ENCODE measurements around the gene OR52M1.

The OR52M1 gene

DNA sequence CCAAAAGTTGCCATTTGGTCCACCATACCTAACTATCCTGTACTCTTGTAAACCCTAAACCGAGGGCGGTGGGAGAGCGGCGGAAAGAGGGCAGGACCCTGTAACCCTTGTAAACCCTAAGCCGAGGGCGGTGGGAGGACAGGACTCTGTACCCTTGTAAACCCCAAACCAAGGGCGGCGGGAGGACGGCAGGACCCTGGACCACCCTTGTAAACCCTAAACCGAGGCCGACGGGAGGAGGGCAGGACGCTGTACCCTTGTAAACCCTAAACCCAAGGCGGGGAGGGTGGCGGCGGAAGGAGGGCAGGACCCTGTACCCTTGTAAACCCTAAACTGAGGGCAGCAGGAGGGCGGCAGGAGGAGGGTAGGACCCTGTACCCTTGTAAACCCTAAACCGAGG is 24.1 kb downstream of the OR52M1 start:
- no peak for DNase-seq (ENCODE audit: low read depth)

DNA sequence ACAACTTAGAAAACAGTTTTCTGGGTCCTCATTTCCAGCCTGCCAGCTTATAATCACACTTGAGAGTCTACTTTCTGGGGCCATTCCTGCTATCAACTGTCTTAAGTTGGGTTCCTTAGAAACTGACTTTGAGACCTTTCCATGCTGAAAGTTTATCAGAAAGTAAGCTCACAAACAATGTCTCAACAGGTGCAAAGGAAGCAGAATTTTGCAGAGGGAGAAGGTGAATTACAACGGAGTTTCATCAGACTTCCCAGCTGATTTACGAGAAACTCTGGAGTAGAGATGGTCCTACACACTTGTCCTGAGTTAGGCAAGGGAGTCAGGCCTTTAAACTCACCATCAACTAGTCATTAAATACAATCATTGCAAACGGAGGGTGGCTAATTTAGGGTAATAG is 31.9 kb downstream of the OR52M1 start:
- DNase-seq (ENCODE audit: low read depth), result no peak

DNA sequence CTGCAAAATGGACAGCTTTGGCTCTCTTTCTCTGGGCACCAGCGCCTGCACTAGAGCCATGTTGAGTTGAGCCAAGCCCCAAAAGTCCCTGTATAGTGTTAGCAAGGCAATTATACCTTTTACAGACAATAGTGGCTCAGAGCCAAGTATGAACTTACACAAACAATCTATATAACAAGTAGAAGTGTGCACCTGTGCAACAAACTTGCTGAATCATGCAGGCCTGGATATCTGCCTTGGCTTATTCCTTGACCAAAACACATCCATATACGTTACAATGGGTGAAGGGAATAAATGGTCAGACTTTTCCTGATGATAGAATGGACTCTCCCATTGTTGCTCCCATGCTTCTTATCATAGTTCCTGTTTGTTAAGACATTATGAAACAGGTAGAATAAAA is 32.8 kb downstream of the OR52M1 start:
- no peak for DNase-seq (ENCODE audit: low read depth)

DNA sequence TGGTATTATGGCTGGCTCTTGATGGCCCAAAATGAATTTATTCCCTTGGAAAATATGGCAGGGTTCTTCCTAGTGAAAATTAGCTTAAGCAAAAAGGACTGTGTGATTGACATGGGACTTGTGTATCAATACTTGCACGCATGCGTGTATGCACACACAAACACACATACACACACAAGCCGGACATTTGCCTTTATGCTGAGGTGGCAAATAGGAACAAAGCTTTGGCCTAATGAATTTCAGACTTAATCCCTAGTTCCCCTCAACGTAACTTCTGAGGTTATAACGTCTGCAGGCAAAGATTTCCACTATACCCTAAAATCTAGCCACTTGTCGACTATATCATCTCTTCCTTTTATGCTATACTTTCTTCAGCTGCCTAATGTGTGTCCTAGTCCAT is 33.6 kb downstream of the OR52M1 start:
- no peak for DNase-seq (ENCODE audit: low read depth)

DNA sequence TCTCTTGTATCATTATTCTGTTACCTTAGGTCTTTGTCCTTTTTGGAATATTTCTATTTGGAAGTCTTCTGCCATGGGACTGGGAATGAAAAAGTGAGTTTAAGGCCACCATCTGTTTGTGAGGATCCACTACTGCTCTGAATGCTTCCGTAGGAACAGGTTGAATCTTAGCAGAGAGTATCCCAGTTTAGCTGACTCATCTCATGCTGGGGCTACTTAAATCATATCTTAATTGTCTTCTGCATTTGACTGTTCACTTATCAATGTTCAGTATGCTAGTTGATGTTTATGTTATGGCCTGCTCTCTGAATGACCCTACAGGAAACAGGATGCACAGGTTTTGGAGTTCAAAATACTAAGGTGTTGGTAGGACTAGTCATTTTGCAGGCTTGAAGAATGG is 35.1 kb downstream of the OR52M1 start:
- no peak for DNase-seq (ENCODE audit: low read depth)

DNA sequence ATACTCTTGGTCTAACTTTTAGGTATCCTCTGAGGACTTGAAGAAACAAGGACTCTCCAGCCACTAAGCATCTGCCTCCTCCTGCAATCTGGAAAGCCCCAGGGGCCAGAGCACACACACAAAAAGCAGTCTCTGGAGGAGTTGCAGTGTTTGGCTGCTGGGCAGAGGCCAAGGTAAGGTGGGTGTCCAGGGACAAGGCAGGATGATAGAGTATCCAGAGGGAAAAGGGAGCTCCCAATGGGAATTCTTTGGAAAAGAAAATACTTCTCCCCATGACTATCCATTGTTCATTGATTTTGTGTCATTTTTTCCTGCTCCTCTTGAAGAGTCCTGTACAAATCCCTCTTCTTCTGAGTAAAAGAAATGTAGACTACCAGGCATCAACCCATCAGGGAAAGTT is 36.5 kb downstream of the OR52M1 start, which contains the start of gene OR52I2:
Gene OR52I2, plus strand, starts transcription at position 301 of the 400 bp plus-strand sequence.
- DNase-seq (ENCODE audit: low read depth), result no peak

DNA sequence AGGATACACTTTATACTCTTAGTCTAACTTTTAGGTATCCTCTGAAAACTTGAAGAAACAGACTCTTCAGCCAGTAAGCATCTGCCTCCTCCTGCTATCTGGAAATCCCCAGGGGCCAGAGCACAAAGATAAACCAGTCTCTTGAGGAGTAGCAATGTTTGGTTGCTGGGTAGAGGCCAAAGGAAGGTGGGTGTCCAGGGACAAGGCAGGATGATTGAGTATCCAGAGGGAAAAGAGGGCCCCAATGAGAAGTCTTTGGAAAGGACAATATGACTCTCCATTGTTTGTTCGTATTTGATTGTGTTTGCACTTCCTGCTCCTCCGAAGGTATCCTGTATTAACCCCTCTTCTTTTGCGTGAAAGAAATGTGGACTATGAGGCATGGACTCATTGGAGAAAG is 44.0 kb downstream of the OR52M1 start:
- no peak for DNase-seq (ENCODE audit: low read depth)

DNA sequence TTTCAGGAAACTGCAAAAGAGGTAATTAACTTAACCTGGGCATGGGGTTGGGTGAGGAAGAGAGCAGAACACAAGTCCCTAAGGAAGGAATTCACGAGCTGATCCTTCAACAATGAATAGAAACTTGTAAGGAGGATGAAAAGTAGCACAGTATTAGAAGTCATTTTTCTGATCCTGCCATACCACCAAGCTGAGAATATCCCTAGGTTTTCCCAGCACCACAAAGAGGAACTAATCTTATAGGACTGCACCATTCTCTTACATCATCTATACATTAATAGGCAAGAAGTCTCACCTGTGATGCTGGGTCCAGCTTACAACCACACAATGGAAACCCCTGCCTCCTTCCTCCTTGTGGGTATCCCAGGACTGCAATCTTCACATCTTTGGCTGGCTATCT is 48.7 kb downstream of the OR52M1 start, which contains the start of gene OR52I1:
Gene OR52I1, plus strand, starts transcription at position 301 of the 400 bp plus-strand sequence. Its CDS starts 0 bp downstream, at position 301.
- DNase-seq (ENCODE audit: low read depth), result no peak

All from amniotic epithelial cell (primary cell).